HG02840 (cell line): ENCODE data around the gene ARHGEF19.
"Not testable (repeated sequence)": the region's sequence is repeated elsewhere in the genome, so short reads cannot be mapped to it uniquely, and the experiment has no call there.

Experiments used
- ATAC-seq: cut with Tn5 transposase; IDR thresholded peaks from one replicate; pipeline ENCODE4 v1.9.1; 2021; ENCODE audit warnings: mild to moderate bottlenecking, moderate library complexity, moderate number of reproducible peaks; ENCODE audit not compliant: unreplicated experiment, low FRiP score

The ARHGEF19 gene

GRCh38 chr1:16170283-16170673 is 42.2 kb downstream of the ARHGEF19 start:
- ATAC-seq, result no peak

- no peak for ATAC-seq
These were observed 43.7 kb downstream of the ARHGEF19 start for GRCh38 chr1:16168622-16169360.

- ATAC-seq, result not testable (repeated sequence)
These were observed 44.3 kb downstream of the ARHGEF19 start for GRCh38 chr1:16168144-16168495.

- ATAC-seq, result no peak
These were observed 44.9 kb downstream of the ARHGEF19 start for GRCh38 chr1:16167331-16168143.

- no peak for ATAC-seq
These were observed 46.3 kb downstream of the ARHGEF19 start for GRCh38 chr1:16166117-16166516.

- ATAC-seq, result no peak
These were observed 46.9 kb downstream of the ARHGEF19 start for GRCh38 chr1:16165548-16165947.

GRCh38 chr1:16165073-16165364 is 47.4 kb downstream of the ARHGEF19 start:
- no peak for ATAC-seq

- ATAC-seq, result no peak
These were observed 48.0 kb downstream of the ARHGEF19 start for GRCh38 chr1:16164213-16165072.

GRCh38 chr1:16163608-16164212 is 48.7 kb downstream of the ARHGEF19 start:
- ATAC-seq, result not testable (repeated sequence)

GRCh38 chr1:16162163-16162822 is 50.2 kb downstream of the ARHGEF19 start:
- ATAC-seq, result no peak

- no peak for ATAC-seq
These were observed 50.7 kb downstream of the ARHGEF19 start for GRCh38 chr1:16161717-16162116.

- no peak for ATAC-seq
These were observed 53.2 kb downstream of the ARHGEF19 start for GRCh38 chr1:16158993-16159831.

GRCh38 chr1:16158025-16158424 is 54.4 kb downstream of the ARHGEF19 start:
- ATAC-seq, result no peak

- ATAC-seq, result no peak
These were observed 55.5 kb downstream of the ARHGEF19 start for GRCh38 chr1:16156848-16157495.

GRCh38 chr1:16155537-16156410 is 56.7 kb downstream of the ARHGEF19 start, which contains the start of gene EPHA2:
Gene EPHA2, minus strand, starts transcription at chr1:16156069. Its CDS starts 137 bp downstream, at chr1:16155932.
- ATAC-seq, result no peak

- no peak for ATAC-seq
These were observed 58.3 kb downstream of the ARHGEF19 start for GRCh38 chr1:16153999-16154673.
